NCI-H510A treated with DMSO at 0.1 percent for 48 hours (cell line): ENCODE results near the gene SCIN.
"Not testable (repeated sequence)": the region's sequence is repeated elsewhere in the genome, so short reads cannot be mapped to it uniquely, and the experiment has no call there.

ENCODE experiments used
- DNase-seq: peaks from one replicate; lab custom pipeline; 2025; lab: John Stamatoyannopoulos, UW

Gene SCIN

GRCh38 chr7:12647364-12648219, 77.1 kb downstream of the SCIN start:
- no peak for DNase-seq

- no peak for DNase-seq
Measured at GRCh38 chr7:12648704-12649261, 78.3 kb downstream of the SCIN start.

- DNase-seq: no peak
Measured at GRCh38 chr7:12649348-12649747, 78.8 kb downstream of the SCIN start.

GRCh38 chr7:12650080-12650479, 79.6 kb downstream of the SCIN start:
- no peak for DNase-seq

- no peak for DNase-seq
Measured at GRCh38 chr7:12653110-12653509, 82.6 kb downstream of the SCIN start.

- DNase-seq: no peak
Measured at GRCh38 chr7:12653518-12653917, 83.0 kb downstream of the SCIN start.

GRCh38 chr7:12655161-12655560, 84.6 kb downstream of the SCIN start:
- no peak for DNase-seq

- DNase-seq: not testable (repeated sequence)
Measured at GRCh38 chr7:12660423-12660822, 89.9 kb downstream of the SCIN start.

GRCh38 chr7:12660986-12661385, 90.5 kb downstream of the SCIN start:
- not testable (repeated sequence) for DNase-seq

GRCh38 chr7:12661581-12661980, 91.1 kb downstream of the SCIN start:
- DNase-seq: no peak

- no peak for DNase-seq
Measured at GRCh38 chr7:12670000-12670729, 99.6 kb downstream of the SCIN start.

GRCh38 chr7:12670743-12671520, 100.4 kb downstream of the SCIN start:
- no peak for DNase-seq

- not testable (repeated sequence) for DNase-seq
Measured at GRCh38 chr7:12673436-12673835, 102.9 kb downstream of the SCIN start.

GRCh38 chr7:12674053-12674452, 103.5 kb downstream of the SCIN start:
- DNase-seq: no peak

GRCh38 chr7:12674861-12675260, 104.3 kb downstream of the SCIN start:
- DNase-seq: no peak

- DNase-seq: no peak
Measured at GRCh38 chr7:12683678-12684585, 113.4 kb downstream of the SCIN start.

- no peak for DNase-seq
Measured at GRCh38 chr7:12684733-12685132, 114.2 kb downstream of the SCIN start.

- DNase-seq: no peak
Measured at GRCh38 chr7:12685550-12685949, 115.0 kb downstream of the SCIN start.

- DNase-seq: peak; percentile 89
Measured at GRCh38 chr7:12686234-12686890, 115.8 kb downstream of the SCIN start.

- DNase-seq: peak; percentile 98
Measured at GRCh38 chr7:12686891-12687717, 116.6 kb downstream of the SCIN start, which contains the start of gene ARL4A. ARL4A (plus strand) TSS chr7:12687633; CDS start chr7:12688255, 622 bp downstream.
